GM23338 (cell line): Measurements from ENCODE around the gene UBAC1. TPM values are rescaled to one million over a fixed set of nuclear protein-coding genes. Genes with fewer than 3 reads are reported as not detected.
A peak's percentile ranks its signal among the peaks of the same experiment; 100 is the strongest.

ENCODE experiments used
- ATAC-seq: fragments of 200-7000 bp; cut with Tn5 transposase; 3 replicates; pipeline ENCODE4 v1.9.1; 2020
- DNase-seq: peaks from one replicate; pipeline ENCODE4 v3.0.0-alpha.2; 2015; ENCODE audit warnings: low spot score
- H2AFZ ChIP-seq: fragments of 200-600 bp; sonication (generic); 2 replicates; pipeline ENCODE4 v1.8.0; 2016; ENCODE audit warnings: antibody characterized with exemption, mild to moderate bottlenecking, moderate library complexity
- H3F3A ChIP-seq: fragments of 200-600 bp; sonication (generic); replicated peaks from 2 replicates; pipeline ENCODE4 v1.8.0; 2017; ENCODE audit warnings: antibody characterized with exemption, mixed run types, low read depth
- H3K27ac ChIP-seq: fragments of 200-600 bp; sonication (generic); 2 replicates; pipeline ENCODE4 v1.6.1; 2016; ENCODE audit warnings: low read depth
- H3K27me3 ChIP-seq: fragments of 200-600 bp; sonication (generic); 2 replicates; pipeline ENCODE4 v1.8.0; 2016; ENCODE audit warnings: mild to moderate bottlenecking, mixed run types, moderate library complexity; ENCODE audit not compliant: insufficient read depth
- H3K36me3 ChIP-seq: fragments of 200-600 bp; sonication (generic); 2 replicates; pipeline ENCODE4 v1.8.0; 2016; ENCODE audit warnings: mild to moderate bottlenecking; ENCODE audit not compliant: insufficient read depth
- H3K4me1 ChIP-seq: fragments of 200-600 bp; sonication (generic); 2 replicates; pipeline ENCODE4 v1.8.0; 2016; ENCODE audit warnings: mild to moderate bottlenecking, moderate library complexity; ENCODE audit not compliant: insufficient read depth
- H3K4me2 ChIP-seq: fragments of 200-600 bp; sonication (generic); 2 replicates; pipeline ENCODE4 v1.7.1; 2017; ENCODE audit warnings: mixed run types
- H3K4me3 ChIP-seq: fragments of 200-600 bp; sonication (generic); 2 replicates; pipeline ENCODE4 v1.6.1; 2016; ENCODE audit warnings: mixed run types
- H3K79me2 ChIP-seq: fragments of 200-600 bp; sonication (generic); replicated peaks from 2 replicates; pipeline ENCODE4 v1.8.0; 2017; ENCODE audit warnings: mild to moderate bottlenecking; ENCODE audit not compliant: insufficient read depth
- H3K9me2 ChIP-seq: fragments of 200-600 bp; sonication (generic); 2 replicates; pipeline ENCODE4 v1.8.0; 2017; ENCODE audit not compliant: insufficient read depth
- H4K20me1 ChIP-seq: fragments of 200-600 bp; sonication (generic); replicated peaks from 2 replicates; pipeline ENCODE4 v1.8.0; 2017; ENCODE audit warnings: mild to moderate bottlenecking; ENCODE audit not compliant: insufficient read depth
- H3K27ac Mint-ChIP-seq: 2 replicates; pipeline ENCODE4 v1.8.0; 2020; ENCODE audit warnings: inconsistent platforms, mild to moderate bottlenecking, moderate library complexity, mixed read lengths
- H3K27me3 Mint-ChIP-seq: 3 replicates; pipeline ENCODE4 v1.8.0; 2022; ENCODE audit warnings: low read depth, mild to moderate bottlenecking, moderate library complexity, mixed read lengths, inconsistent platforms; ENCODE audit not compliant: insufficient read depth, poor library complexity
- H3K36me3 Mint-ChIP-seq: 3 replicates; pipeline ENCODE4 v1.8.0; 2021; ENCODE audit warnings: low read depth, mild to moderate bottlenecking, inconsistent platforms, moderate library complexity, mixed read lengths
- H3K4me1 Mint-ChIP-seq: 3 replicates; pipeline ENCODE4 v1.8.0; 2020; ENCODE audit warnings: mild to moderate bottlenecking, inconsistent platforms, mixed read lengths
- H3K4me3 Mint-ChIP-seq: 3 replicates; pipeline ENCODE4 v1.8.0; 2021; ENCODE audit warnings: moderate library complexity, mild to moderate bottlenecking, inconsistent platforms, mixed read lengths
- H3K9me3 Mint-ChIP-seq: 3 replicates; pipeline ENCODE4 v1.8.0; 2020; ENCODE audit warnings: moderate library complexity, mild to moderate bottlenecking, inconsistent platforms, mixed read lengths
- CTCF ChIP-seq, 2 experiments: fragments of 200-600 bp in 1 of 2; sonication (generic) in 1 of 2; conservative IDR thresholded peaks; 2 replicates each; pipeline versions ENCODE4 v1.5.1 to v1.6.1; 2016 to 2017; ENCODE audit warnings: antibody characterized with exemption in 2 of 2, low read depth in 2 of 2, mild to moderate bottlenecking in 2 of 2, moderate library complexity in 1 of 2
- JUNB ChIP-seq: IDR thresholded peaks from one replicate; pipeline ENCODE4 v1.6.1; 2016; ENCODE audit warnings: antibody characterized with exemption; ENCODE audit not compliant: unreplicated experiment
- POLR2AphosphoS5 ChIP-seq: IDR thresholded peaks from 2 replicates; pipeline ENCODE4 v1.6.1; 2016; ENCODE audit warnings: antibody characterized with exemption, low read depth
- ZNF114 ChIP-seq: fragments of 250-450 bp; sonication (Bioruptor Pico); IDR thresholded peaks from 2 replicates; pipeline ENCODE4 v1.5.0; 2020; ENCODE audit warnings: mild to moderate bottlenecking, moderate library complexity
- ZNF331 ChIP-seq: fragments of 250-450 bp; sonication (Bioruptor Pico); IDR thresholded peaks from 2 replicates; pipeline ENCODE4 v1.5.0; 2020; ENCODE audit warnings: low read depth, mild to moderate bottlenecking, moderate library complexity
- polyA plus RNA-seq: library from polyadenylated mRNA; unstranded; fragments of >200 nt; fragmentation: Nextera tagmentation; extraction: Ambion mirVana; gene quantifications from 2 replicates; pipeline ENCODE4 v1.2.1, GENCODE V29; 2016
- total RNA-seq: library from RNA; depleted of rRNA; stranded (reverse); fragments of >200 nt; shearing (Covaris generic); gene quantifications from 2 replicates; pipeline ENCODE4 v1.2.3, GENCODE V29; 2014
- TF ChIP-seq, protein P1 (sequence below): fragments of 250-450 bp; sonication (Bioruptor Pico); IDR thresholded peaks from 2 replicates; pipeline ENCODE4 v1.5.0; 2020; ENCODE audit warnings: mild to moderate bottlenecking, moderate library complexity
- TF ChIP-seq, protein P2 (sequence below): IDR thresholded peaks from one replicate; pipeline ENCODE4 v1.6.1; 2018; ENCODE audit warnings: antibody characterized with exemption; ENCODE audit not compliant: unreplicated experiment
- TF ChIP-seq, protein P3 (sequence below): IDR thresholded peaks from 2 replicates; pipeline ENCODE4 v1.6.1; 2016; ENCODE audit warnings: antibody characterized with exemption

The UBAC1 gene
- total and polyA plus RNA-seq, 2 experiments from 2014 or later, result 63.2 to 86.6 TPM

DNA sequence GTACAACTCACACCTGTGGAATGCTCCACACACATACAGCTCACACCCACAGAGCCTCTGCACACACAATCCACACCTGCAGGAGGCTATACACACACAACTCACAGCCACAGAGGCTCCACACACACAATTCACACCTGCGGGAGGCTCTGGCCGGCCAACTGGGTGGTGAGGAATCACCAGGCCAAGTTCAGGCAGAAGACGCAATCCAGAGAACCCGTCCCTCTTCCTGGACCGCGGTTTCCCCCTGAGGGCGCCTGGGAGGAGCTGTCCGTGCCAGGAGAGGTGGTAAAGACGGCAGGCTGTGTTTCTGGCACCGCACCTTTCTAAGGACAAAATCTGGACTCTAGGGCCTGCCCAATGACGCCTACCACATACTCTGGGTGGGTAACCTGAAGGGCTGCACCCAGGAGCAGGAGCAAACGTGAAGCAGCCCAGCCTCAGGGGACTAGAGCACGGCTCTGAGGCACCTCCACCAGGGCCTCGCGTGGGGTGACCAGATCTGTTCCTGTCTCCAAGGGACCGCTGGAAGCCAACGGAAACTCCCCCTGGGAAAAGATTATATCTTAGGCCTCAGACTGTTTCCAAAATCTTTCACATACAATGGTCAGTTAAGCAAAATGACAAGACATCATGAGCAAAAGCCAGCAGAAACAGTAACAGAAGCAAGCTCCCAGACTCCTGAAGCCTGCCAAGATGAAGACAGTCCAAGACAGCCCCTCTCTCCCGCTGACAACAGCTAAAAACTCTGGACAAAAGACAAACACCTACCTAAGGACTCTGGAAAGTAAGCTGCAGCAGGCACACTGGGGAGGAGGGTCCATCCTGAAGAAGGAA, 70.8 kb downstream of the UBAC1 start (continued):
- TF ChIP-seq, protein P1, sequence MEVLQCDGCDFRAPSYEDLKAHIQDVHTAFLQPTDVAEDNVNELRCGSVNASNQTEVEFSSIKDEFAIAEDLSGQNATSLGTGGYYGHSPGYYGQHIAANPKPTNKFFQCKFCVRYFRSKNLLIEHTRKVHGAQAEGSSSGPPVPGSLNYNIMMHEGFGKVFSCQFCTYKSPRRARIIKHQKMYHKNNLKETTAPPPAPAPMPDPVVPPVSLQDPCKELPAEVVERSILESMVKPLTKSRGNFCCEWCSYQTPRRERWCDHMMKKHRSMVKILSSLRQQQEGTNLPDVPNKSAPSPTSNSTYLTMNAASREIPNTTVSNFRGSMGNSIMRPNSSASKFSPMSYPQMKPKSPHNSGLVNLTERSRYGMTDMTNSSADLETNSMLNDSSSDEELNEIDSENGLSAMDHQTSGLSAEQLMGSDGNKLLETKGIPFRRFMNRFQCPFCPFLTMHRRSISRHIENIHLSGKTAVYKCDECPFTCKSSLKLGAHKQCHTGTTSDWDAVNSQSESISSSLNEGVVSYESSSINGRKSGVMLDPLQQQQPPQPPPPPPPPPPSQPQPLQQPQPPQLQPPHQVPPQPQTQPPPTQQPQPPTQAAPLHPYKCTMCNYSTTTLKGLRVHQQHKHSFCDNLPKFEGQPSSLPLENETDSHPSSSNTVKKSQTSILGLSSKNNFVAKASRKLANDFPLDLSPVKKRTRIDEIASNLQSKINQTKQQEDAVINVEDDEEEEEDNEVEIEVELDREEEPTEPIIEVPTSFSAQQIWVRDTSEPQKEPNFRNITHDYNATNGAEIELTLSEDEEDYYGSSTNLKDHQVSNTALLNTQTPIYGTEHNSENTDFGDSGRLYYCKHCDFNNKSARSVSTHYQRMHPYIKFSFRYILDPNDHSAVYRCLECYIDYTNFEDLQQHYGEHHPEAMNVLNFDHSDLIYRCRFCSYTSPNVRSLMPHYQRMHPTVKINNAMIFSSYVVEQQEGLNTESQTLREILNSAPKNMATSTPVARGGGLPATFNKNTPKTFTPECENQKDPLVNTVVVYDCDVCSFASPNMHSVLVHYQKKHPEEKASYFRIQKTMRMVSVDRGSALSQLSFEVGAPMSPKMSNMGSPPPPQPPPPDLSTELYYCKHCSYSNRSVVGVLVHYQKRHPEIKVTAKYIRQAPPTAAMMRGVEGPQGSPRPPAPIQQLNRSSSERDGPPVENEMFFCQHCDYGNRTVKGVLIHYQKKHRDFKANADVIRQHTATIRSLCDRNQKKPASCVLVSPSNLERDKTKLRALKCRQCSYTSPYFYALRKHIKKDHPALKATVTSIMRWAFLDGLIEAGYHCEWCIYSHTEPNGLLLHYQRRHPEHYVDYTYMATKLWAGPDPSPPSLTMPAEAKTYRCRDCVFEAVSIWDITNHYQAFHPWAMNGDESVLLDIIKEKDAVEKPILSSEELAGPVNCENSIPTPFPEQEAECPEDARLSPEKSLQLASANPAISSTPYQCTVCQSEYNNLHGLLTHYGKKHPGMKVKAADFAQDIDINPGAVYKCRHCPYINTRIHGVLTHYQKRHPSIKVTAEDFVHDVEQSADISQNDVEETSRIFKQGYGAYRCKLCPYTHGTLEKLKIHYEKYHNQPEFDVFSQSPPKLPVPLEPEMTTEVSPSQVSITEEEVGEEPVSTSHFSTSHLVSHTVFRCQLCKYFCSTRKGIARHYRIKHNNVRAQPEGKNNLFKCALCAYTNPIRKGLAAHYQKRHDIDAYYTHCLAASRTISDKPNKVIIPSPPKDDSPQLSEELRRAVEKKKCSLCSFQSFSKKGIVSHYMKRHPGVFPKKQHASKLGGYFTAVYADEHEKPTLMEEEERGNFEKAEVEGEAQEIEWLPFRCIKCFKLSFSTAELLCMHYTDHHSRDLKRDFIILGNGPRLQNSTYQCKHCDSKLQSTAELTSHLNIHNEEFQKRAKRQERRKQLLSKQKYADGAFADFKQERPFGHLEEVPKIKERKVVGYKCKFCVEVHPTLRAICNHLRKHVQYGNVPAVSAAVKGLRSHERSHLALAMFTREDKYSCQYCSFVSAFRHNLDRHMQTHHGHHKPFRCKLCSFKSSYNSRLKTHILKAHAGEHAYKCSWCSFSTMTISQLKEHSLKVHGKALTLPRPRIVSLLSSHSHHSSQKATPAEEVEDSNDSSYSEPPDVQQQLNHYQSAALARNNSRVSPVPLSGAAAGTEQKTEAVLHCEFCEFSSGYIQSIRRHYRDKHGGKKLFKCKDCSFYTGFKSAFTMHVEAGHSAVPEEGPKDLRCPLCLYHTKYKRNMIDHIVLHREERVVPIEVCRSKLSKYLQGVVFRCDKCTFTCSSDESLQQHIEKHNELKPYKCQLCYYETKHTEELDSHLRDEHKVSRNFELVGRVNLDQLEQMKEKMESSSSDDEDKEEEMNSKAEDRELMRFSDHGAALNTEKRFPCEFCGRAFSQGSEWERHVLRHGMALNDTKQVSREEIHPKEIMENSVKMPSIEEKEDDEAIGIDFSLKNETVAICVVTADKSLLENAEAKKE (CRISPR knock-in tag), result no peak
- TF ChIP-seq ZNF331 (CRISPR knock-in tag), result no peak
- no peak for TF ChIP-seq POLR2AphosphoS5
- no peak for TF ChIP-seq CTCF (conservative IDR thresholded peaks at IDR 0.05; ENCODE audit: low read depth in 2 of 2)
- TF ChIP-seq JUNB, result no peak

- Mint-ChIP-seq H3K27ac (peak overlapping the region; percentile 86), H3K4me3 (no peak overlapping the region; the same call in 2 of the 3 replicates), H3K36me3 (no peaks in the 10 kb centered on the region; the same call in 2 of the 3 replicates), H3K27me3 (peaks cover 12% of the 10 kb centered on the region), H3K4me1 (peaks cover 84% of the 10 kb centered on the region), H3K9me3 (no peaks in the 10 kb centered on the region)
- Histone ChIP-seq H2AFZ (no peak overlapping the region), H4K20me1 (peaks cover 85% of the 10 kb centered on the region), H3K79me2 (peaks cover 100% of the 10 kb centered on the region), H3K36me3 (no peaks in the 10 kb centered on the region), H3K4me2 (0 out of 2 replicates have a peak overlapping the region, but pooled peaks have one; percentile 26), H3K4me1 (peaks cover 42% of the 10 kb centered on the region), H3K9me2 (no peaks in the 10 kb centered on the region), H3K4me3 (no peak overlapping the region), H3K27ac (peak overlapping the region; percentile 72; the same call in 1 of the 2 replicates), H3F3A (peaks cover 7% of the 10 kb centered on the region), H3K27me3 (no peaks in the 10 kb centered on the region)
- peak; percentile 13 for ATAC-seq
- no peak for DNase-seq
- TF ChIP-seq ZNF114 (no peak), ZNF331 (CRISPR knock-in tag) (no peak)
- TF ChIP-seq, protein P2, sequence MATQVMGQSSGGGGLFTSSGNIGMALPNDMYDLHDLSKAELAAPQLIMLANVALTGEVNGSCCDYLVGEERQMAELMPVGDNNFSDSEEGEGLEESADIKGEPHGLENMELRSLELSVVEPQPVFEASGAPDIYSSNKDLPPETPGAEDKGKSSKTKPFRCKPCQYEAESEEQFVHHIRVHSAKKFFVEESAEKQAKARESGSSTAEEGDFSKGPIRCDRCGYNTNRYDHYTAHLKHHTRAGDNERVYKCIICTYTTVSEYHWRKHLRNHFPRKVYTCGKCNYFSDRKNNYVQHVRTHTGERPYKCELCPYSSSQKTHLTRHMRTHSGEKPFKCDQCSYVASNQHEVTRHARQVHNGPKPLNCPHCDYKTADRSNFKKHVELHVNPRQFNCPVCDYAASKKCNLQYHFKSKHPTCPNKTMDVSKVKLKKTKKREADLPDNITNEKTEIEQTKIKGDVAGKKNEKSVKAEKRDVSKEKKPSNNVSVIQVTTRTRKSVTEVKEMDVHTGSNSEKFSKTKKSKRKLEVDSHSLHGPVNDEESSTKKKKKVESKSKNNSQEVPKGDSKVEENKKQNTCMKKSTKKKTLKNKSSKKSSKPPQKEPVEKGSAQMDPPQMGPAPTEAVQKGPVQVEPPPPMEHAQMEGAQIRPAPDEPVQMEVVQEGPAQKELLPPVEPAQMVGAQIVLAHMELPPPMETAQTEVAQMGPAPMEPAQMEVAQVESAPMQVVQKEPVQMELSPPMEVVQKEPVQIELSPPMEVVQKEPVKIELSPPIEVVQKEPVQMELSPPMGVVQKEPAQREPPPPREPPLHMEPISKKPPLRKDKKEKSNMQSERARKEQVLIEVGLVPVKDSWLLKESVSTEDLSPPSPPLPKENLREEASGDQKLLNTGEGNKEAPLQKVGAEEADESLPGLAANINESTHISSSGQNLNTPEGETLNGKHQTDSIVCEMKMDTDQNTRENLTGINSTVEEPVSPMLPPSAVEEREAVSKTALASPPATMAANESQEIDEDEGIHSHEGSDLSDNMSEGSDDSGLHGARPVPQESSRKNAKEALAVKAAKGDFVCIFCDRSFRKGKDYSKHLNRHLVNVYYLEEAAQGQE, result no peak
- TF ChIP-seq, protein P3, sequence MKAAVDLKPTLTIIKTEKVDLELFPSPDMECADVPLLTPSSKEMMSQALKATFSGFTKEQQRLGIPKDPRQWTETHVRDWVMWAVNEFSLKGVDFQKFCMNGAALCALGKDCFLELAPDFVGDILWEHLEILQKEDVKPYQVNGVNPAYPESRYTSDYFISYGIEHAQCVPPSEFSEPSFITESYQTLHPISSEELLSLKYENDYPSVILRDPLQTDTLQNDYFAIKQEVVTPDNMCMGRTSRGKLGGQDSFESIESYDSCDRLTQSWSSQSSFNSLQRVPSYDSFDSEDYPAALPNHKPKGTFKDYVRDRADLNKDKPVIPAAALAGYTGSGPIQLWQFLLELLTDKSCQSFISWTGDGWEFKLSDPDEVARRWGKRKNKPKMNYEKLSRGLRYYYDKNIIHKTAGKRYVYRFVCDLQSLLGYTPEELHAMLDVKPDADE, result no peak
Observed at GRCh38 chr9:135889564-135890189, 71.5 kb downstream of the UBAC1 start.
